ENCODE data around the gene PPP2R3B.

GRCh38 chrX:330726-331150, 56.0 kb downstream of the PPP2R3B start:
- TF ChIP-seq, protein P1, sequence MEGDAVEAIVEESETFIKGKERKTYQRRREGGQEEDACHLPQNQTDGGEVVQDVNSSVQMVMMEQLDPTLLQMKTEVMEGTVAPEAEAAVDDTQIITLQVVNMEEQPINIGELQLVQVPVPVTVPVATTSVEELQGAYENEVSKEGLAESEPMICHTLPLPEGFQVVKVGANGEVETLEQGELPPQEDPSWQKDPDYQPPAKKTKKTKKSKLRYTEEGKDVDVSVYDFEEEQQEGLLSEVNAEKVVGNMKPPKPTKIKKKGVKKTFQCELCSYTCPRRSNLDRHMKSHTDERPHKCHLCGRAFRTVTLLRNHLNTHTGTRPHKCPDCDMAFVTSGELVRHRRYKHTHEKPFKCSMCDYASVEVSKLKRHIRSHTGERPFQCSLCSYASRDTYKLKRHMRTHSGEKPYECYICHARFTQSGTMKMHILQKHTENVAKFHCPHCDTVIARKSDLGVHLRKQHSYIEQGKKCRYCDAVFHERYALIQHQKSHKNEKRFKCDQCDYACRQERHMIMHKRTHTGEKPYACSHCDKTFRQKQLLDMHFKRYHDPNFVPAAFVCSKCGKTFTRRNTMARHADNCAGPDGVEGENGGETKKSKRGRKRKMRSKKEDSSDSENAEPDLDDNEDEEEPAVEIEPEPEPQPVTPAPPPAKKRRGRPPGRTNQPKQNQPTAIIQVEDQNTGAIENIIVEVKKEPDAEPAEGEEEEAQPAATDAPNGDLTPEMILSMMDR (conservative IDR thresholded peaks at IDR 0.05; ENCODE audit: low read depth, low read length): no peak
- no peak for TF ChIP-seq BHLHE40 (IDR thresholded peaks at IDR 0.05; ENCODE audit: low read depth, low read length)
